Astrocyte (in vitro differentiated cells and primary cell): ENCODE results near the gene CCDC179. TPM values are rescaled to one million over a fixed set of nuclear protein-coding genes. Genes with fewer than 3 reads are reported as not detected.
A peak's percentile ranks its signal among the peaks of the same experiment; 100 is the strongest.

Experiments
- DNase-seq: peaks from one replicate; pipeline ENCODE4 v3.0.0-alpha.2; 2010; ENCODE audit warnings: low read depth
- FAIRE-seq: peaks from 2 replicates; lab custom pipeline; 2011; peaks lifted over from hg19 to GRCh38; lab: Jason Lieb, UNC
- H2AFZ ChIP-seq: 2 replicates; pipeline ENCODE4 v1.6.0; 2012; ENCODE audit warnings: low read depth, low read length, inconsistent platforms
- H3K27ac ChIP-seq: 2 replicates; pipeline ENCODE4 v1.5.1; 2011; ENCODE audit warnings: low read depth, low read length, inconsistent platforms
- H3K27me3 ChIP-seq: 2 replicates; pipeline ENCODE4 v1.6.0; 2011; ENCODE audit warnings: low read length, inconsistent platforms; ENCODE audit not compliant: insufficient read depth
- H3K36me3 ChIP-seq: 2 replicates; pipeline ENCODE4 v1.5.1; 2011; ENCODE audit warnings: low read length, inconsistent platforms; ENCODE audit not compliant: insufficient read depth
- H3K4me1 ChIP-seq: 2 replicates; pipeline ENCODE4 v1.5.1; 2011; ENCODE audit warnings: low read length, inconsistent platforms; ENCODE audit not compliant: insufficient read depth
- H3K4me2 ChIP-seq: 2 replicates; pipeline ENCODE4 v1.6.0; 2012; ENCODE audit warnings: low read length, inconsistent platforms
- H3K4me3 ChIP-seq: 2 replicates; pipeline ENCODE4 v1.5.1; 2011; ENCODE audit warnings: low read depth, mild to moderate bottlenecking, low read length, inconsistent platforms; ENCODE audit not compliant: insufficient read depth
- H3K79me2 ChIP-seq: 2 replicates; pipeline ENCODE4 v1.6.0; 2012; ENCODE audit warnings: mild to moderate bottlenecking, low read length, inconsistent platforms; ENCODE audit not compliant: insufficient read depth
- H3K9ac ChIP-seq: 2 replicates; pipeline ENCODE4 v1.6.0; 2012; ENCODE audit warnings: mild to moderate bottlenecking, low read length, inconsistent platforms
- H3K9me3 ChIP-seq: 2 replicates; pipeline ENCODE4 v1.5.1; 2012; ENCODE audit warnings: low read depth, mild to moderate bottlenecking, low read length, inconsistent platforms; ENCODE audit not compliant: insufficient read depth
- H4K20me1 ChIP-seq: 2 replicates; pipeline ENCODE4 v1.6.0; 2012; ENCODE audit warnings: low read length, inconsistent platforms; ENCODE audit not compliant: insufficient read depth
- H3K27ac Mint-ChIP-seq: one replicate; pipeline ENCODE4 v1.8.0; 2021; ENCODE audit warnings: mild to moderate bottlenecking, mixed read lengths; ENCODE audit not compliant: unreplicated experiment
- H3K27me3 Mint-ChIP-seq: one replicate; pipeline ENCODE4 v1.8.0; 2021; ENCODE audit warnings: low read depth, mixed read lengths; ENCODE audit not compliant: unreplicated experiment
- H3K36me3 Mint-ChIP-seq: one replicate; pipeline ENCODE4 v1.8.0; 2021; ENCODE audit warnings: low read depth, mixed read lengths; ENCODE audit not compliant: unreplicated experiment
- H3K4me1 Mint-ChIP-seq: one replicate; pipeline ENCODE4 v1.8.0; 2021; ENCODE audit warnings: low read depth, mixed read lengths; ENCODE audit not compliant: unreplicated experiment
- H3K4me3 Mint-ChIP-seq: one replicate; pipeline ENCODE4 v1.8.0; 2021; ENCODE audit warnings: mild to moderate bottlenecking, moderate library complexity, mixed read lengths; ENCODE audit not compliant: unreplicated experiment
- H3K9me3 Mint-ChIP-seq: one replicate; pipeline ENCODE4 v1.8.0; 2021; ENCODE audit warnings: mild to moderate bottlenecking, mixed read lengths; ENCODE audit not compliant: unreplicated experiment
- CTCF ChIP-seq: IDR thresholded peaks from 2 replicates; pipeline ENCODE4 v1.5.1; 2011; ENCODE audit warnings: low read depth, mild to moderate bottlenecking, inconsistent platforms, low read length, moderate library complexity; ENCODE audit not compliant: insufficient read depth
- EZH2 ChIP-seq: IDR thresholded peaks from 2 replicates; pipeline ENCODE4 v1.6.1; 2012; ENCODE audit warnings: mild to moderate bottlenecking, low read length, inconsistent platforms; ENCODE audit not compliant: insufficient read depth
- total RNA-seq: library from RNA; stranded (reverse); gene quantifications from 2 replicates; pipeline ENCODE4 v1.2.1, GENCODE V29; 2021

The CCDC179 gene
- total RNA-seq, 1 donor from 2014 or later, result not detected

- DNase-seq (peak; percentile 71), FAIRE-seq (no peak)
- peak within 1 kb of the TSS; percentile 87 for H3K9ac ChIP-seq
- no peaks in the 10 kb centered on the region for H3K27me3 ChIP-seq
- H4K20me1 ChIP-seq, result no peaks in the 10 kb centered on the region
- no peak within 1 kb of the TSS for H3K27ac Mint-ChIP-seq
- H3K4me2 ChIP-seq, result peak within 1 kb of the TSS; percentile 92
- no peaks in the 10 kb centered on the region for H3K36me3 ChIP-seq
- H3K27ac ChIP-seq, result peak within 1 kb of the TSS; percentile 64
- H3K9me3 Mint-ChIP-seq, result no peaks in the 10 kb centered on the region
- H2AFZ ChIP-seq, result peak within 1 kb of the TSS; percentile 100
- peak; percentile 46 for TF ChIP-seq CTCF
- no peak for TF ChIP-seq EZH2
- H3K27me3 Mint-ChIP-seq, result no peaks in the 10 kb centered on the region
- no peaks in the 10 kb centered on the region for H3K9me3 ChIP-seq
- peaks cover 7% of the 10 kb centered on the region for H3K79me2 ChIP-seq
- H3K4me3 ChIP-seq, result peak within 1 kb of the TSS; percentile 98
- no peaks in the 10 kb centered on the region for H3K36me3 Mint-ChIP-seq
- H3K4me3 Mint-ChIP-seq, result peak within 1 kb of the TSS; percentile 91
- no peaks in the 10 kb centered on the region for H3K4me1 Mint-ChIP-seq
- peaks cover 3% of the 10 kb centered on the region for H3K4me1 ChIP-seq
Measured at GRCh38 chr11:22829231-22830081, 30.8 kb downstream of the CCDC179 start, which contains the start of gene SVIP. Gene SVIP, minus strand, starts transcription at chr11:22829801. Its CDS starts 53 bp downstream, at chr11:22829748.

GRCh38 chr11:22828373-22828772, 31.9 kb downstream of the CCDC179 start:
- H3K4me3 Mint-ChIP-seq, result peak overlapping the region; percentile 91
- Histone ChIP-seq H3K4me1 (peaks cover 3% of the 10 kb centered on the region), H3K9me3 (no peaks in the 10 kb centered on the region), H3K36me3 (no peaks in the 10 kb centered on the region), H3K79me2 (peaks cover 7% of the 10 kb centered on the region), H3K4me2 (peak overlapping the region; percentile 92), H3K4me3 (peak overlapping the region; percentile 98), H2AFZ (no peak overlapping the region), H3K27me3 (no peaks in the 10 kb centered on the region), H3K9ac (peak overlapping the region; percentile 87), H3K27ac (no peak overlapping the region), H4K20me1 (no peaks in the 10 kb centered on the region)
- no peaks in the 10 kb centered on the region for H3K36me3 Mint-ChIP-seq
- TF ChIP-seq EZH2, result no peak
- TF ChIP-seq CTCF, result no peak
- H3K27ac Mint-ChIP-seq, result no peak overlapping the region
- H3K27me3 Mint-ChIP-seq, result no peaks in the 10 kb centered on the region
- no peak for DNase-seq
- no peaks in the 10 kb centered on the region for H3K9me3 Mint-ChIP-seq
- H3K4me1 Mint-ChIP-seq, result no peaks in the 10 kb centered on the region
- FAIRE-seq, result peak; percentile 39

GRCh38 chr11:22822203-22822602, 38.1 kb downstream of the CCDC179 start:
- Mint-ChIP-seq H3K27me3 (no peaks in the 10 kb centered on the region), H3K9me3 (no peaks in the 10 kb centered on the region), H3K27ac (no peak overlapping the region), H3K4me3 (no peak overlapping the region), H3K4me1 (no peaks in the 10 kb centered on the region), H3K36me3 (no peaks in the 10 kb centered on the region)
- no peak for DNase-seq
- H3K4me1 ChIP-seq, result no peaks in the 10 kb centered on the region
- H2AFZ ChIP-seq, result no peak overlapping the region
- H3K27me3 ChIP-seq, result no peaks in the 10 kb centered on the region
- no peak overlapping the region for H3K4me2 ChIP-seq
- no peaks in the 10 kb centered on the region for H4K20me1 ChIP-seq
- no peaks in the 10 kb centered on the region for H3K9me3 ChIP-seq
- no peaks in the 10 kb centered on the region for H3K79me2 ChIP-seq
- no peak overlapping the region for H3K27ac ChIP-seq
- no peak for FAIRE-seq
- no peak overlapping the region for H3K4me3 ChIP-seq
- H3K36me3 ChIP-seq, result peaks cover 4% of the 10 kb centered on the region
- TF ChIP-seq EZH2 (no peak), CTCF (no peak)
- no peak overlapping the region for H3K9ac ChIP-seq
